Esophagus squamous epithelium (tissue), 5 donors: Measurements from ENCODE around the gene RELL1. TPM values are rescaled to one million over a fixed set of nuclear protein-coding genes. Genes with fewer than 3 reads are reported as not detected.

Experiments used
- DNase-seq: peaks from one replicate; lab custom pipeline; 2025; lab: John Stamatoyannopoulos, UW
- H3K27ac ChIP-seq, 4 donors: fragments of 200-600 bp; sonication (generic); one replicate each; pipeline ENCODE4 v1.5.1; 2016 to 2019; ENCODE audit warnings: mild to moderate bottlenecking in 1 of 4
- H3K27me3 ChIP-seq, 4 donors: fragments of 200-600 bp; sonication (generic); 1 replicate in 3 of 4; 2 replicates in 1 of 4; pipeline versions ENCODE4 v1.5.1 to v1.6.0; 2017 to 2021; ENCODE audit warnings: antibody characterized with exemption in 1 of 4
- H3K36me3 ChIP-seq, 3 donors: fragments of 200-600 bp; sonication (generic); one replicate each; pipeline ENCODE4 v1.5.1; 2016 to 2019
- H3K4me1 ChIP-seq, 3 donors: fragments of 200-600 bp; sonication (generic); one replicate each; pipeline ENCODE4 v1.5.1; 2017 to 2019
- H3K4me3 ChIP-seq, 4 donors: fragments of 200-600 bp; sonication (generic); 1 replicate in 3 of 4; 2 replicates in 1 of 4; pipeline ENCODE4 v1.5.1; 2016 to 2019; ENCODE audit warnings: mild to moderate bottlenecking in 2 of 4, moderate library complexity in 1 of 4
- H3K9me3 ChIP-seq, 3 donors: fragments of 200-600 bp; sonication (generic); one replicate each; pipeline ENCODE4 v1.5.1; 2016 to 2019
- CTCF ChIP-seq, 6 experiments: fragments of 450-650 bp in 4 of 6; fragments of 200-600 bp in 2 of 6; sonication (generic) in 2 of 6; IDR thresholded peaks; one replicate each; pipeline ENCODE4 v1.5.1; 2016 to 2019; ENCODE audit warnings: antibody characterized with exemption in 6 of 6, mild to moderate bottlenecking in 4 of 6, moderate library complexity in 4 of 6
- POLR2A ChIP-seq, 4 donors: fragments of 450-650 bp; IDR thresholded peaks; one replicate each; pipeline ENCODE4 v1.6.1; 2017; ENCODE audit warnings: antibody characterized with exemption in 4 of 4, mild to moderate bottlenecking in 4 of 4, moderate library complexity in 3 of 4
- WGBS, 2 donors: methylation state at CpG; one replicate each; pipeline ENCODE4 v1.1.5; 2018; 5-methylcytosine and 5-hydroxymethylcytosine counted together
- intact Hi-C: fragments of 100-400 bp; cut with DNase I; formaldehyde crosslinking; loops from one replicate; pipeline ENCODE4 v1.15.0; 2022
- total RNA-seq, 4 donors: library from RNA; depleted of rRNA; stranded (reverse); fragments of >200 nt; gene quantifications; one replicate each; pipeline ENCODE4 v1.1.0, GENCODE V29; 2016
- donor health status: DM: yes; HTN: yes; CAD: no.

The RELL1 gene
- total RNA-seq, 4 donors from 2014 or later: 20.3 to 49.0 (median 32.6) TPM

DNA sequence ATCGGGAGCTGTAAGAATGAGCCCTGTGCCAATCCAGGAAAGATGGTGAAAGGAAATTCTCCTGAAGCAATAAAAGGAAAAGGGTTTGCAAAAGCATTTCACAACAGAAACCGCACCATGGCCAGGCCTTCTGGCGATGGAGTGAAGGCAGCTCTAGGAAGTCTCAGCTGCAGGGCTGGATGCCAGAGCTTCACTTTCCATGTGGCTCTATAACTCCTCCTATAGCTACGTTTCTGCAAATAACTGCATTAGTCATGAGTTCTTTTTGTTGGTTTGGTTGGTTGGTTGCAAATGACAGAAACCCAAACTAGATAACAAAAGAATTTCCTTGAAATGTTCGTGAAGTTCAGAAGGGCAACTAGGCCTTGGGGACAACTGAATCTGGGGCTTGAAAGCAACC lies 84.6 kb downstream of the RELL1 start:
- intact Hi-C loops: loop anchor here (5.0 to 10.0 kb wide), 2 partner anchors 191 to 433 kb away; no protein-coding TSS in a partner anchor
- Histone ChIP-seq H3K27me3 (no peaks in the 10 kb centered on the region), H3K4me3 (no peak overlapping the region), H3K9me3 (no peaks in the 10 kb centered on the region), H3K4me1 (peaks cover 0 to 16% (median 4%) of the 10 kb centered on the region in 3 donors), H3K27ac (peak overlapping the region in 2 of 4 donors; percentile 11 to 54), H3K36me3 (no peaks in the 10 kb centered on the region)
- WGBS, 2 donors: 21 to 27% methylated on average over 5 of the region's 5 CpGs
- peak in 1 of 6 experiments; percentile 17 for TF ChIP-seq CTCF (IDR thresholded peaks at IDR 0.05)
- TF ChIP-seq POLR2A (IDR thresholded peaks at IDR 0.05): no peak
- no peak for DNase-seq

DNA sequence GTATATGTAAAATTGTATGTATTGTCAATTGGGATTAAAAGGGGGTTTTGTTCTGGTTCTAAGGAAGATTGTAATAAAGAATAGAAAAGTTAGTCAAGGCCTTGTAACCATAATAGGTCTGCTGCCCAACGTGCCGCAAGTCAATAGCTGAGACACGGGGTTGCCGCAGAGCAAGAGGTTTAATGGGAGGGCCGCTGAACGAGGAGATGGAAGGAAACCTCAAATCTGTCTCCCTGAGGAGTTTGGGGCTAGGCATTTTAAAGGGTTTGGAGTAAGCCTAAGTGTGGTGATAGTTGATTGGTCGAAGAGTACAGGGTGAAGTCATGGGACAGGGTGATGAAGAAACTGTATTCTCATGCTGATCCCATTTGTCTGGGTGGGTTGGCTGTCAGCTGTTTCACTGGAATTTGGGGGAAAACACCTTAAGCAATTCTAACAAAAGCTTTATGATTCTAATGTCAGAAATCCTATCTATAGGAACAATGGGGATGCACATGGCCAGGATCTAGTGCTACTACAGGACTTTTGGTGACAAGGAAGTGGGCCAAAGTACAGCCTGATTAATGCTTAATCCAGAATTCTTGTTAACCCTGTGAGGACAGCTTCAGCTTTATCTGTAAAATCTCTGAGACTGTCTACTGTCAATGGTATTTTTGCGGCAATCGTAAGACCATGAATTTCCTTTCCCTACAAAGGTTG lies 86.9 kb downstream of the RELL1 start:
- Histone ChIP-seq H3K4me1 (peaks cover 0 to 16% (median 4%) of the 10 kb centered on the region in 3 donors), H3K36me3 (no peaks in the 10 kb centered on the region), H3K4me3 (no peak overlapping the region), H3K9me3 (no peaks in the 10 kb centered on the region), H3K27me3 (no peaks in the 10 kb centered on the region), H3K27ac (no peak overlapping the region)
- WGBS, 2 donors: 84 to 89% methylated on average over 8 of the region's 9 CpGs
- TF ChIP-seq CTCF (IDR thresholded peaks at IDR 0.05) (no peak), POLR2A (IDR thresholded peaks at IDR 0.05) (no peak)
- intact Hi-C loops: no loop called here
- no peak for DNase-seq

- no peak overlapping the region for H3K27ac ChIP-seq
- H3K4me3 ChIP-seq: no peak overlapping the region
- no peaks in the 10 kb centered on the region for H3K36me3 ChIP-seq
- WGBS, 2 donors: 88 to 96% methylated on average over 2 to 4 of the region's 4 CpGs
- TF ChIP-seq CTCF (IDR thresholded peaks at IDR 0.05) (no peak), POLR2A (IDR thresholded peaks at IDR 0.05) (no peak)
- no peaks in the 10 kb centered on the region for H3K27me3 ChIP-seq
- H3K4me1 ChIP-seq: peaks cover 0 to 8% (median 4%) of the 10 kb centered on the region in 3 donors
- no peaks in the 10 kb centered on the region for H3K9me3 ChIP-seq
- DNase-seq: no peak
- intact Hi-C loops: no loop called here
Measured at GRCh38 chr4:37597034-37597433, 89.1 kb downstream of the RELL1 start.

- Histone ChIP-seq H3K4me3 (no peak overlapping the region), H3K27me3 (no peaks in the 10 kb centered on the region), H3K27ac (no peak overlapping the region), H3K4me1 (peaks cover 0 to under 1% (median 0%) of the 10 kb centered on the region in 3 donors), H3K36me3 (no peaks in the 10 kb centered on the region), H3K9me3 (no peaks in the 10 kb centered on the region)
- intact Hi-C loops: no loop called here
- TF ChIP-seq CTCF (IDR thresholded peaks at IDR 0.05) (no peak), POLR2A (IDR thresholded peaks at IDR 0.05) (no peak)
- WGBS, 2 donors: 58 to 72% methylated on average over 12 of the region's 12 CpGs
- no peak for DNase-seq
Measured at GRCh38 chr4:37595875-37596680, 90.1 kb downstream of the RELL1 start.

DNA sequence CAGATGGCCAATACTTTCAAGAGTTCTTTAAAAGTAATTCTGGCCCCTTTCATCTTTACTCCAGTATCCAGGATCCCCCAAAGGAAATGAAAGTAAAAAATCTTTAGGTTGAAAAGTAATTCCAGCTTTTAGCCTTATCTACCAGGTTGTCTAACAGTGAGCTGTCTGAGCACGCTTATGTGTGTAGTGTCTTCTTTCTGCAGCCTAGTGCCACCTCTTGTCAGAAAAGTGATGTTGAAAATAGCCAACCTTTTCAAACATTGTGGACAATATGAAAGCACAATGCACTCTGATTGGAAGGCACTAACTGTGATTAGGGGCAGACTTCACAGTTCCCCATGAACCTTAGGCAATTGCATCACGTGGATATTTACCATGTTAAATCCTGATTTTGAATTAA lies 92.1 kb downstream of the RELL1 start:
- Histone ChIP-seq H3K27ac (no peak overlapping the region), H3K4me3 (no peak overlapping the region), H3K4me1 (no peaks in the 10 kb centered on the region), H3K36me3 (no peaks in the 10 kb centered on the region), H3K9me3 (no peaks in the 10 kb centered on the region), H3K27me3 (no peaks in the 10 kb centered on the region)
- intact Hi-C loops: no loop called here
- TF ChIP-seq POLR2A (IDR thresholded peaks at IDR 0.05) (no peak), CTCF (IDR thresholded peaks at IDR 0.05) (no peak)
- DNase-seq: no peak
- WGBS, 2 donors: 50 to 73% methylated on average over 2 of the region's 2 CpGs
